HG03095 (cell line): ENCODE results near the gene DZIP1L.
"Not testable (repeated sequence)": the region's sequence is repeated elsewhere in the genome, so short reads cannot be mapped to it uniquely, and the experiment has no call there.

Source experiments
- ATAC-seq: cut with Tn5 transposase; IDR thresholded peaks from one replicate; pipeline ENCODE4 v1.9.1; 2021; ENCODE audit warnings: moderate library complexity; ENCODE audit not compliant: unreplicated experiment

DZIP1L gene, protein sequence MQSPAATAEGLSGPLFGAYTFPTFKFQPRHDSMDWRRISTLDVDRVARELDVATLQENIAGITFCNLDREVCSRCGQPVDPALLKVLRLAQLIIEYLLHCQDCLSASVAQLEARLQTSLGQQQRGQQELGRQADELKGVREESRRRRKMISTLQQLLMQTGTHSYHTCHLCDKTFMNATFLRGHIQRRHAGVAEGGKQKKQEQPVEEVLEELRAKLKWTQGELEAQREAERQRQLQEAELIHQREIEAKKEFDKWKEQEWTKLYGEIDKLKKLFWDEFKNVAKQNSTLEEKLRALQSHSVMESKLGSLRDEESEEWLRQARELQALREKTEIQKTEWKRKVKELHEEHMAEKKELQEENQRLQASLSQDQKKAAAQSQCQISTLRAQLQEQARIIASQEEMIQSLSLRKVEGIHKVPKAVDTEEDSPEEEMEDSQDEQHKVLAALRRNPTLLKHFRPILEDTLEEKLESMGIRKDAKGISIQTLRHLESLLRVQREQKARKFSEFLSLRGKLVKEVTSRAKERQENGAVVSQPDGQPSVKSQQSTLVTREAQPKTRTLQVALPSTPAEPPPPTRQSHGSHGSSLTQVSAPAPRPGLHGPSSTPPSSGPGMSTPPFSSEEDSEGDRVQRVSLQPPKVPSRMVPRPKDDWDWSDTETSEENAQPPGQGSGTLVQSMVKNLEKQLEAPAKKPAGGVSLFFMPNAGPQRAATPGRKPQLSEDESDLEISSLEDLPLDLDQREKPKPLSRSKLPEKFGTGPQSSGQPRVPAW

DNA sequence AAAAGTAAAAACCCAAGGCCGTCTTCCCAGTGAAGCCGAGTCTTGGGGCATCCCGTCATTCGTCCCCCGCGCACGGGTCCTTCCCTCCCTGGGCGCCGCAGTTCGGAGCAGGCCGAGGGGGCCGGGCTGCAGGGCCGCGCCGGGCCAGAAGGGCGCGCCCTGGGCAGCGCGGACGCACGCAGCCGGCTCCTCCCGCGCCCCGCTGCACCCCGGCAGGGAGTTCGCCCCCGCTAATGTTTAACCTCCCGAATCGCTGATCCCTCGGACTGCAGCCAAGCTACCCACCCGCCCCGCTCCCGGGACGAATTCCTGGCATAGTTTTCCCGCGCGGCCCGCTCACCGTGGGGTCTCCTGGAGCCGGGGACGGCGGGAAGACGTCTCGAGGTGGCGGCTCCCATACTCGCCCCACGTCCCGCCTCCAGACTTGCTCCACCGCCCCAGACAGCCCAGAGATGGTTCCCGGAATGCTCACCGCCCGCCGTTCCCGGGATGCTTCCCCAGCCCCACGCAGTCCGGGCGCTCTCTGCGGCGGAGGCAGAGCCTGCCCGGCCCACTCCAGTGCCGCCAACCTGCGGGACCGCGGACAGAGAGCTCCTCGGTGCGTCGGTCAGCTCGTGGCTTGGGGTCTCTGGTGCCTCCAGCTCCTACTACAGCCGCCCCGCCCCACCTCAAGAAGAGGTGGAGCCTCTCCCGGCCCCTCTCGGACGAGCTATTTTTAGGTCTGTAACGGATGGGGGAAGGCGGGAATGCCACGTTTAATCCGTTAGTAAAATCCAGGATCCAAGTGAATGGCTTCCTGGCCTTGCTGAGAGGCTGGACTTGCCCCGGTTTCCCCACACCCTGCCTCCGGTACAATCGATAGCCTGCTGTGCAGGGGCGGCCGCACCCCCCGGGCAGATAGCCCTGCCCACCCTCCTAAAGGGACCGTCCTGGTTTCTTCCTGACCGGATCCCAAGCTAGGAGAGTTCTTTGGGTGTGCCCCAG, at the start of gene DZIP1L:
DZIP1L (minus strand) TSS at position 621 of the 984 bp plus-strand sequence. CDS start 11,637 bp downstream, outside the sequence.
- peak; percentile 79 for ATAC-seq

DNA sequence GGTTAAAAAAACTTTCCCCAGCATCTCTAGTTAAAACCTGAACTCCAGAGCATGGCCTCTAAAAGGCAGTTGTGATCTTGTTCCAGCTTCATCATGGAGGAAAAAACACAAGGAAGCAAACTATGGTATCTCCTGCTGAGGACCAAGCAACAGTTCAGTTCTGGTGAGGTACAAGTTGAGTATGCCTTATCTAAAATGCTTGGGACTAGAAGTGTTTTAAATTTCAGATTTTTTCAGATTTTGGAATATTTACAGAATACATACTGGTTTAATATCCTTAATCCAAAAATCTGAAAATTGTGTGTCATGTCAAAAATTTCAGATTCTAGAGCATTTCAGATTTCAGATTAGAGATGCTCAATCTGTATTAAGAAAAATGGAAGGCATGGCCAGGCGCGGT, 49.7 kb upstream of the DZIP1L start:
- ATAC-seq = no peak

DNA sequence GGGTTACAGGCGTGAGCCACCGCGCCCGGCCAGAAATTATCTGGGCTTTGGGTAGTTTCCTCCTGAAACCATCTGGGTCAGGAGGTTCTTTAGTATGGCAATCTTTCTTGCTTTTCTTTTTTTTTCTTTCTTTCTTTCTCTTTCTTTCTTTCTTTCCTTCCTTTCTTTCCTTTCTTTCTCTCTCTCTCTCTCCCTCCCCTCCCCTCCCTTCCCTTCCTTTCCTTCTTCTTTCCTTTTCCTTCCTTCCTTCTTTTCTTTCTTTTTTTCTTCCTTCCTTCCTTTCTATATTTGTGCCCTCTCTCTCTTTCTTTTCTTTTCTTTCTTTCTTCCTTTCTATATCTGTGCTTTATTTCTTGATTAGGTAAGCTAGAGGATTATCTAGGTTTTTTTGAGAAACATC, 42.3 kb upstream of the DZIP1L start:
- ATAC-seq = no peak

DNA sequence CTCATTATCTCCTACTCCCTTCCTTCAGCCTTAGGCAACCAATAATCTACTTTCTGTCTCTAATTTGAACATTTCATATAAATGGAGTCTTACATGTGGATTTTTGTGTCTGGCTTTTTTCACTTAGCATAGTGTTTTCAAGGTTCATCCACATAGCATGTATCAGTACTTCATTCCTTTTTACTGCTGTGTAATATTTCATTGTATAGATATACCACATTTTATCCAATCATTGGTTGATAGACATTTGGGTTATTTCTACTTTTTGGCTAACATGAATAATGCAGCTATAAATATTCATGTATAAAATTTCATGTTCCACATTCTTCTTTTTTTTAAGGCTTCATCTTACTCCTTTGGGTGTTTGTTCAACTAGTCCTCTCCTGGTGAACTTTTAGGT, 39.1 kb upstream of the DZIP1L start:
- no peak for ATAC-seq

DNA sequence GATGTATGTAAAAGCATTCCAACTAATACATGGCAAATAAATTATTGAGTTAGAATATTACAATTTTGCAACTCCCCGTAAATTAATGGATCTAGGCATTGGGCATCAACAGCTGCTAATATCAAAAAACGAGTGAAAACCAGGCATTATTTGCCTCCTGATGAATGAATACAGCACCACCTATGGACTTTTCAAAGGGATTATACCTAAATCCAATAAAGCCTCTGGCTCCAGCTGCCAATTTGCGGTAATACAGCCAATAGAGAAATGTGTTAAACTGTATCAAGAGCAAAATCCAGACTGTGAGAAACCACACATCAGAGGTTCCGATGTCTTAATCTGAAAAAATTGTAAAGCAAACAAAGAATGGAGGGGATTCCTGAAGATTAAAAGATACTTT, 33.1 kb upstream of the DZIP1L start:
- no peak for ATAC-seq

DNA sequence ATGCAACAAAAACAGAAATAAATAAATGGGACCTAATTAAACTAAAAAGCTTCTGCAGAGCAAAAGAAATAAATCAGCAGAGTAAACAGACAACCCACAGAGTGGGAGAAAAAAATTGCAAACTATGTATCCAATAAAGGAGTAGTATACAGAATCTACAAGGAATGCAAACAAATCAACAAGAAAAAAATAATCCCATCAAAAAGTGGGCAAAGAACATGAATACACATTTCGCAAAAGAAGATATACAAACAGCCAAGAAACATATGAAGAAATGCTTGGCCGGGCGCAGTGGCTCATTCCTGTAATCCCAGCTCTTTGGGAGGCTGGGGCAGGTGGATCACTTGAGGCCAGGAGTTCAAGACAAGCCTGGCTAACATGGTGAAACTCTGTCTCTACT, 26.8 kb upstream of the DZIP1L start:
- not testable (repeated sequence) for ATAC-seq

DNA sequence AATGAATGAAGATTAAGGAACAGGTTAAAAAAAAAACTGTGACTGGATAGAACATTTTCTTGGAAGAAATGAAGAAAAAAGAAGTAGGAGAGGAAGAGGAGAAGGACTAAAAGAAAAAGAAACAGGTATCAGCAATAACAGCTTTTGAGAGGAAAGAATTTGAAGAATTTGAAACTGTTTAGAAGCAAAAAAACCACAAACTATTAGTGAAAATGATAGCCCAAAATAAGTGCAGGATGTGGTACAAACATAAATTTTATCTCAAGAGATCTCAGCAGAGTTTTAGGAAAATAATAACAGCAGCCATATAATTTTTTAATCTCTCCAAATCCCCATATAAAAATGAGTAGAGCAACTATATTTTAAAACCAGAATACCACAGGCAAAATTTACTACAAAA, 25.5 kb upstream of the DZIP1L start:
- no peak for ATAC-seq

DNA sequence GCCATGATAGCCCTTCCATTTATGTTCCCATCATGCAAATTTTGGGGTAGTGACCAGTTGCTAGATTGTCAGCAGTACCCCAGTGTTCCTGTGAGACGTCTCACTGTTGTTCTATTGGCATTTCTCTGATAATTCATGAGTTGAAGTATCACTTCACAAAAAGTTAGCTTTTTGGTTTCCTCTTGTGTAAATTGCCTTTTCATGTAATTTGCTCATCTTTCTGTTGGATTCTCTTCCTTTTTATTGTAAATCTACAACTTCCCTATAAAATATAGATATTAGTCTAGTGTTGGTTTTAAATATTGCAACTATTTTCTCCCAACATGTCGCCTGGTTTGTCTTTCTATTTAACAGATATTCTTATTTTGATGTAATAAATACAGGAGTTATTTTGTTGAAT, 24.3 kb upstream of the DZIP1L start:
- ATAC-seq = no peak

DNA sequence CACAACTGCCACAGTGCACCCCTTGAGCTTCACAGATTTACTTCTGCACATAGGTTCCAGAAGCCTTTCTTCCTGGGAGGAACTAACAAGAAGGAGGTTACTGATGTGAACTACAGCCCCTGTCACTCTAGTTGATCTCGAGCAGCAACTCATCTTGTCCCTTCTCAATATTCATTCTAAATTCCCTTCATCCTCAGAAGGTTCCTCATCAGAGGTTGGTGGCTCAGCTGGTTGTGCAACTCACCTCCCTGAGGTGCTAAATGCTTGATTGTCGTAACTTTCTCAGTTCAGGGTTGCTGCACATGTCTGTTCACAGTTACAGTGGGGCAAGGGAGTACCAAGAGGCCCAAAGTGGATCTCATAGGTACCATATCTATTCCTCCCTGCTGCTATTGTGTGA, 22.5 kb upstream of the DZIP1L start:
- ATAC-seq = no peak

DNA sequence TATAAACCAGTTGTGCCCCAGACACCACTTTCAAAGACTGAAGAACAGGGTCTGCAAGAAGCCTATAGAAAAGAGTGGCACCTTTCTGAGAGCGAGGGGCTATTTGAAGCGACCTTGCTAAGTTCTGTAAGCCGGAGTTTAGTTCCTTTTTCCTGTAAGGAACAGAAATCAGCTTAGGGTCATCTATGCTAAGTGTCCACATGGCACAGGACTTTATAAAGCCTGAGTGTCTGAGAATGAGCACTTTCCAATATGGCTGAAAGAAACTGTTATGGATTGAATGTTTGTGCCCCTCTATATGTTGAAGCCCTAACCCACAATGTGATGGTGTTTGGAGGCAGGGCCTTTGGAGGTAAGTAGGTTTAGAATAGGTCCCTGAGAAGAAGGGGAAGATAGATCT, 20.8 kb upstream of the DZIP1L start:
- ATAC-seq = no peak

DNA sequence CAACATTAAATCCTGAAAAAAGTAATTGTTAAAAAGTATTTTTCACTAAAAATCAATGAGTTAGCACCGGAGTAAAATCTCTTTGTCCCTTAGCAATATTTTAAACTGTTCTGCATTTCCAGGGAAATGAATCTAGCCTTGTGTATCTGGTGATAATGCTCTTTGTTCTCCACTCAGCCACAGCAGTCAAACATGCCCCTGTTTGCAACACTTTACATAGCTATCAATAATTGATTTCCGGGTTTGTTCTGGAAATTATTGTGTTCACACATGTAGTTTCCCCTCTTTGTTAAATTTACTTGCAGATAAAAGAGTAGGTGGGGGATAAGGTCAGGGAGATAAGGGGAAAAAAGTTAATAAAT, 20.4 kb upstream of the DZIP1L start:
- no peak for ATAC-seq

DNA sequence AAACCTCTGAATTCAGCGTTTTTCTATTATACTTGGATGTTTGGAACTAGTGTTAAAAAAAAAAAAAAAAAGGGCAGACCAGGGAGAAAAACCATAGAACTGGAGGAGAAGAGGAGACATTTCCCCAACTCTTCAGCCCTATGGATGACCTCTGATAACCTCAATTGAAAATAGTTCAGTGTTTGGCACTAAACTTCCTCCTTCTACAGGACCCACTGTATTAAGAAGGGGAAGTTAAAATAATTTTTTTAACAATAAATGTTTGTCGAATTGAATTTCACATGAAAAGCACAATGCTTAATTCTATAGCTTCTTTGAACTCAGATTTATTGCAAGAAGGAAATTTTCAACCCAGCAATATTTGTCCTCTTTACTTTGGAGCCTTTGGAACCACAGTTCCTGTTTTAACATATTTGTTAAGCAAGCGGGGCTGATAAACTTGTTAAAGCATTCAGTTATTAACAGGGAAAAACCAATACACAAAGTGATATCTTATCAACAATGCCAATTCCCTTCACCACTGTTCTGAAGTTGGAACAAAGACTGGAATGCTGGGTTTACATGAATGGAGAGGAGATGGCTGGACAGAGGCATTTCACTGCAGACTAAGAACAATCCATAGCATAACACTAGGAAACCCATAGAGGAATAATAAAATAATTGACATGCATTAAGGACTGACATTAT, 19.9 kb upstream of the DZIP1L start:
- ATAC-seq = no peak

DNA sequence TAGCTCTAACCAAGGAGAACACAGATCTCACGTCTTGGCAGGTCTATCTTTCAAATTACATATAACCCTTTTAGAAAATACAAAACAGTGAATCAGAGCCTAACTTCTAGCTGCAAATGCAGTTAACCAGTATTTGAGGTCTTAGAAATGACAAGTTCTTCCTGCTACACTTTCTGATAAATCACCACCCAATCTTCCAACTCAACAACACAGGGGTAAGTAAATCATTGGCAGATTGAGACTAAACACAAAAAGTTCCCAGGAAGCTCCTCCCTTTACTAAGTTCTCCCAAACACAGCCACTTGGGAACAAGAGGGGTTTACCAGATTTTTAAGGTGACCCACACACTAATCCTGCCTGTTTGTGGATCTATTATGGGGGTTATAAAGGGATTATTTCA, 16.8 kb upstream of the DZIP1L start, which contains the start of gene A4GNT:
A4GNT (minus strand) TSS at position 152 of the 400 bp plus-strand sequence. CDS start 1,134 bp downstream, outside the sequence.
- no peak for ATAC-seq

DNA sequence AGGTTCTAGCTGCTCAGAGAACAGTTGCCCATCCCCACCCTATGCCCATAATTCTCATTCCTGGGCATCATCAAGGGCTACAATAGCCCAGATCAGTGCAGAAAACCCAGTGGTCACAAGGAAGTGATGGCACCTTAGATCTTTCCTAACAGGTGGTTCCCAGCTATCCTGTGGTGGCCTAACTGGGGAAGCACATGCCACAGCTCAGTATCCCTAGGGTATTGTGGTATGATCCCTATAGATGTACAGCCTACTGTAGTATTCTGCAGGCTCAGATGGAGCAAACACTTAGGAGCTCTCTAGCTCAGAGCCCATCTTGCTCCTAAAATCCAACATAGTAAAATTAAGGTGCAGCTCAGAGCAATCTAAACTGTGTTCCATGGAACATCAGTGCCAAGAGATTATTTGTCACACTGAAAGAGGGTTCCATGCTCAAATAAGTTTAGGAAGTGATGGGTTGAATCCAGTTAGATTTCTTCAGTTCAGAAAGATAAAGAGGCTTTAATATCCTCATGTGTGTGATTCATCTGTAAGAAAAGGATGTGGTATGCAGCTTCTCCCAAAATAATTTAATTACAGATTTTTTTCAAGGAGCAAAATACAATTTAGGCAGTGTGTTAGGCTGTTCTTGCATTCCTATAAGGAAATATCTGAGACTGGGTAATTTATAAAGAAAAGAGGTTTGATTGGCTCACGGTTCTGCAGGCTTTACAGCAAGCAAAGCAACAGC, 12.4 kb upstream of the DZIP1L start:
- no peak for ATAC-seq

DNA sequence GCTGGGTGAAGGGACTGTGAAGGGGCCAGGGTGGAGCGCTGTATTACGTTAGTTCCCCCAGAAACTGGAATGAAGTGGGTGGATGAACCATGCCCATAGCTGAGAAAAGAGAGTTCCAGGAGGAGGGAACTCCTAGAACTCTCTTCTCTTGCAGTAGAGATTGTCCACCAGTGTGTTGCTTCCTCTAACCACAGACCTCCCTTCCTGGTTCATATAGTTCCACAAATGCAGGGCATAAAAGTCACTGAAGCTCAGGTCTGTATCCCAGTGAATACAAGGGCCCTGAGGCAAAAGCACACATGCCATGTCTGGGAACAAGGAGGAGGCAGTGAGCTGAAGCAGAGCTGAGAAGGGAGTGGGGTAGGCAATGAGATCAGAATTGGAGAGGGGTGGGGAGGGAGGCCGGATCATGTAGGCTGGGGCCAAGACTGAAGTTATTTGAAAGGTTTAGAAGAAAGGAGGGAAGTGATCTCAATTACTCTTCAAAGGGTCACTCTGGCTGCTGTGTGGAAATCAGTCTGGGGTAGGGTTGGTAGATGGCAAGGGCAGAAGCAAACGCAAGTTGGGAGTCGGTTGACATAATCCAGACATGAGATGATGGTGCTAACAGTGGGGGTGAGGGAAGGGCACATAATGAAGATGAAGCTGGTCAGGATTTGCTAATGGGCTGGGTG, 10.3 kb upstream of the DZIP1L start:
- no peak for ATAC-seq

DNA sequence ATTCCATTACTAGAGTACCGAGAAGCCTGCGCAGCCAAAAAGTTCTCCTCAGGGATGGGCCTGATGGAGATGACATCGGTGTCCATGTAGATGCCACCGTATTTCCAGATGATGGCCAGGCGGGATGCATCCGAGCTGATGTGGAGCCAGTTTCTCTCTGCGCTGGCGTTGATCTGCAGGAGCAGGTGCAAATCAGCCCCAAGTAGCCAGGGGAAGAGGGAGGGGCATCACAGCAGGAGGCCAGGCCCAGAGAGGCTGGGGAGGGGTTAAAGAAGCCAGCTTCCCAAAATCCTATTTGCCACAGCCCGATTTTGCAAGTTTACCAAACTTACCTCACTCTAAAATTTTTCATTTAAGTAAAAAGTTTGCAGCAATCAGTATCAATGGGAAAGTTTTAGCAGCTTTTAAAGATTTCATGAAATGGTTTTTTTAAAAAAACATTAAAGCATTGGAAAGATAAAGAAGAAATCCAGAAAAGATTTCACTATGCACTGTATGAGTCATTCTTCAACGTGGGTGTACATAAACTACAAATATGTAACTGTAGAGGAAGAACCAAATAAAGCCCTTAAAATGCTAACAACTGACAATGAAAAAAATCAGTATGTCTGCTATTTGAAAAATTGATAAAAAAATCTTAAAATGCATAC, 9.4 kb upstream of the DZIP1L start:
- ATAC-seq = no peak

DNA sequence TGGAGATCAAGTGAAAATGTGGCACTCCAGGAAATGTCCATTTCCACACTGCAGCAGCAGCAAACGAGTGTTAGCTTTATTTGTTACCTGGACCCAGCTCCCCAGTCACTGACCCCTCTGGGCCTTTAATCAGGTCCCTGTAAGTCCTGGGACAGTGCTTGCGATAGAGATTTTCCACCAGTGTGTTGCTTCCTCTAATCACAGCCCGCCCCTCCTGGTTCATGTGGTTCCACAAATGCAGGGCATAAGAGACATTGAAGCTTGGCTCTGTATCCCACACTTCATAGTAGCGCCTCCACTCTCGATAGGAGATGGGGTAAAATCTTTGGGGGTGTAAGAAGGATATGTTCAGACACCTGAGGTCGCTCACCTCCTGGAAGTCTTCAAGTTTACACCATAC, 8.8 kb upstream of the DZIP1L start:
- no peak for ATAC-seq

DNA sequence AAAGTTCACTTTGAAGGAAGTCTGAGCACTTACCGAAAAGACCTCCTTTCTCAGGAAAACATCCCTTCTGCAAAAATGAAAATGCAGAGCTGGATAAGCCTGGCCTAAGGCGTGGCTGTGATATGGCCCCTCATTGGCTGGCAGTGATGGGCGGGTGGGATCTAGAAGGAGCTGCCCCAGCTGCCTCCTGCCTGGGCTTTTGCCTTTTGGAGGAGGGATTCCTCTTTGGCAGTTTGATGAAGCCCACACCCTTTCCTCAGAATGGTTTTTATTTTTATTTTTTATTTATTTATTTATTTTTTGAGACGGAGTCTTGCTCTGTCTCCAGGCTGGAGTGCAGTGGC, 4.0 kb upstream of the DZIP1L start:
- no peak for ATAC-seq
